PFSK-1 (cell line): ENCODE measurements around the gene RPH3AL.

Source experiments
- FOXP2 ChIP-seq: optimal IDR thresholded peaks from 2 replicates; pipeline ENCODE3; 2011; ENCODE audit warnings: borderline replicate concordance, control low read depth, inconsistent platforms; ENCODE audit not compliant: insufficient read depth; ENCODE audit errors: extremely low read length, extremely low read depth
- POLR2AphosphoS5 ChIP-seq: IDR thresholded peaks from 2 replicates; pipeline ENCODE4 v1.6.1; 2012; ENCODE audit warnings: low read depth, mild to moderate bottlenecking, control low read depth, low read length, moderate library complexity
- REST ChIP-seq, 2 experiments: IDR thresholded peaks; 2 replicates each; pipeline versions ENCODE4 v1.6.1 to v1.8.0; 2011 to 2012; ENCODE audit warnings: low read depth in 2 of 2, low read length in 2 of 2, control low read depth in 1 of 2, inconsistent platforms in 1 of 2, mild to moderate bottlenecking in 1 of 2, moderate library complexity in 1 of 2; ENCODE audit not compliant: insufficient read depth in 1 of 2
- SIN3A ChIP-seq: IDR thresholded peaks from 2 replicates; pipeline ENCODE4 v1.6.1; 2012; ENCODE audit warnings: mild to moderate bottlenecking, low read length, moderate library complexity, borderline replicate concordance; ENCODE audit not compliant: insufficient read depth
- TAF1 ChIP-seq: IDR thresholded peaks from 2 replicates; pipeline ENCODE4 v1.6.1; 2012; ENCODE audit warnings: low read length, control low read depth, borderline replicate concordance; ENCODE audit not compliant: insufficient read depth

Gene RPH3AL

GRCh38 chr17:323721-324571 lies 28.7 kb downstream of the RPH3AL start:
- TF ChIP-seq POLR2AphosphoS5 (no peak), FOXP2 (no peak), TAF1 (no peak), SIN3A (no peak)

GRCh38 chr17:323181-323580 lies 29.4 kb downstream of the RPH3AL start:
- TF ChIP-seq FOXP2: no peak
- no peak for TF ChIP-seq SIN3A
- TF ChIP-seq POLR2AphosphoS5: no peak
- no peak for TF ChIP-seq TAF1
- no peak for TF ChIP-seq REST (IDR thresholded peaks at IDR 0.05; ENCODE audit: insufficient read depth in 1 of 2, low read depth in 2 of 2, low read length in 2 of 2)

- TF ChIP-seq SIN3A: no peak
- TF ChIP-seq TAF1: no peak
- no peak for TF ChIP-seq FOXP2
- TF ChIP-seq POLR2AphosphoS5: no peak
- TF ChIP-seq REST (IDR thresholded peaks at IDR 0.05; ENCODE audit: insufficient read depth in 1 of 2, low read depth in 2 of 2, low read length in 2 of 2): no peak
Measured at GRCh38 chr17:322006-322780, 30.4 kb downstream of the RPH3AL start.

- TF ChIP-seq REST (IDR thresholded peaks at IDR 0.05; ENCODE audit: insufficient read depth in 1 of 2, low read depth in 2 of 2, low read length in 2 of 2): no peak
- no peak for TF ChIP-seq POLR2AphosphoS5
- TF ChIP-seq FOXP2: no peak
- TF ChIP-seq SIN3A: no peak
- no peak for TF ChIP-seq TAF1
Measured at GRCh38 chr17:321386-321941, 31.1 kb downstream of the RPH3AL start.

- no peak for TF ChIP-seq REST (IDR thresholded peaks at IDR 0.05; ENCODE audit: insufficient read depth in 1 of 2, low read depth in 2 of 2, low read length in 2 of 2)
- no peak for TF ChIP-seq TAF1
- no peak for TF ChIP-seq POLR2AphosphoS5
- no peak for TF ChIP-seq SIN3A
- TF ChIP-seq FOXP2: no peak
Measured at GRCh38 chr17:320809-321385, 31.7 kb downstream of the RPH3AL start.
